ENCODE measurements around the gene TMEM213. TPM values are rescaled to one million over a fixed set of nuclear protein-coding genes. Genes with fewer than 3 reads are reported as not detected.

Gene TMEM213
- total RNA-seq, 1 experiment from 2014 or later, result 11.3 TPM

DNA sequence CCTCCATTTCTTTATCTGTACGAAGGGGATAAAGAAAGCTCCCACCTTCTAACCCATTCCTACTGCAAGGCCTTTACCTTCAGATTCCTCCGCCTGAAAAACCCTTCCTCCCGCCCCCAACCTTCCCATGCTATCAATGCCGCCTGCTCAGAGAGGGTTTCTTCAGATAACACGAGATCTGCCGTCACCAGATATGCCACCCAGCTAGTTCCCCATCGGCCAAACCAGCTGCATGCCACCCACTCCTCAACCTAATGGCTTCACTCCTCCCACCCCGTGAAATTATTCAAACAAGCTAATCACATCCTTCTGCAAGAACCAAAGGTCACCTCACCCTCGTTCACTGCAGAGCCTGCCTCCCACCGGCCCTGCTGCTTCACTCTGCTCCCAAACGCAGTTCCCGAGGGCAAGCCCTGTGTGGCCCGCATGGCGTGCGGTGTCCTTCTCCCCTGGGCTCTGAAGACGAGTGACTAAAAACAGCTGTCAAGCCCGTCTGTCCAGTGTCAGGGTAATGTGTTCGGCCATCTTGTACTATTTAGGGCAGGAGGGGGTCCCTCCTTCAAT, 46.8 kb upstream of the TMEM213 start:
- H3K27me3 Mint-ChIP-seq (ENCODE audit: unreplicated experiment), result no peaks in the 10 kb centered on the region
- H3K9me3 Mint-ChIP-seq (ENCODE audit: low read depth, unreplicated experiment), result no peaks in the 10 kb centered on the region
- CTCF ChIA-PET, result no interaction called here
- TF ChIP-seq CTCF (IDR thresholded peaks at IDR 0.05; ENCODE audit: unreplicated experiment), result no peak
- H3K36me3 Mint-ChIP-seq (ENCODE audit: insufficient read depth, unreplicated experiment), result peaks cover 15% of the 10 kb centered on the region
- DNase-seq, result no peak
- no TSS peak for BruUV-seq (replicated peaks)
- no peak overlapping the region for H3K27ac Mint-ChIP-seq (ENCODE audit: unreplicated experiment)
- peaks cover 46% of the 10 kb centered on the region for H3K4me1 Mint-ChIP-seq (ENCODE audit: low read depth, unreplicated experiment)
- H3K4me3 Mint-ChIP-seq (ENCODE audit: low read depth, unreplicated experiment), result no peak overlapping the region
- intact Hi-C loops (cut with micrococcal nuclease; ENCODE audit: unreplicated experiment), result no loop called here

DNA sequence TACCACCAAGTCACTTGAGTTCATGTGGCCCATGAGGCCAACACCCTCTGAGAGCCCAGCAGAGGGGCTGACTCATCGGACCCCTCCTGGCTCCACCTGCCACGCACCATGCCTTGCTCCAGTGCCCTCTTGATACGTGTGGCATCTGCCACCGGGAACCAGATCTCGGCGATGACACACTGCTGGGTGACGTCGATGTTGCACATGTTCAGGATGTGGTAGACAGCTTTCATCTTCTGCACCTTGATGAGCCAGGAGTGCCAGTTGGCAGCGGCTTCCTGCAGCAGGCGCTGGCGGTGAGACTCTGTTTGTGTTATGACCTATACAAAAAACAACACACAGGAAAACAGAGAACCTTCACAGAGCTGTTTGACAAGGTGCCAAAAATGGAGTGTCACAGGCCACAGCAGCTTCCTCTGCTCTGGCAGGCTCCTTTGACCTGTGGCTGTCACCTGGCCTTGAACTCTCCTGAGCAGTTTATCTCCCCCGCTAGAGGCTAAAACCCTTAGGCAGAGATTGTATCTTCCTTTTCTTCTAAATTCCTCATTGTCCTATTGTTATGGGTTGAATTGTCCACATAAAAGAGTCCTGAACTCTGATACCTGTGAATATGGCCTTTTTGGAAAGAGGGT, 45.2 kb upstream of the TMEM213 start:
- peak overlapping the region; percentile 70 for H3K27ac Mint-ChIP-seq (ENCODE audit: unreplicated experiment)
- intact Hi-C loops (cut with micrococcal nuclease; ENCODE audit: unreplicated experiment), result no loop called here
- peak overlapping the region; percentile 16 for H3K4me3 Mint-ChIP-seq (ENCODE audit: low read depth, unreplicated experiment)
- BruUV-seq (replicated peaks), result no TSS peak
- CTCF ChIA-PET, result interaction anchor here (0.5 to 1.5 kb wide), 5 partner anchors 13 to 591 kb away, joined by 3 to 5 read pairs (median 4); no protein-coding TSS in a partner anchor
- DNase-seq, result peak; percentile 90
- H3K4me1 Mint-ChIP-seq (ENCODE audit: low read depth, unreplicated experiment), result peaks cover 62% of the 10 kb centered on the region
- H3K9me3 Mint-ChIP-seq (ENCODE audit: low read depth, unreplicated experiment), result no peaks in the 10 kb centered on the region
- TF ChIP-seq CTCF (IDR thresholded peaks at IDR 0.05; ENCODE audit: unreplicated experiment), result no peak
- peaks cover 25% of the 10 kb centered on the region for H3K36me3 Mint-ChIP-seq (ENCODE audit: insufficient read depth, unreplicated experiment)
- no peaks in the 10 kb centered on the region for H3K27me3 Mint-ChIP-seq (ENCODE audit: unreplicated experiment)

GRCh38 chr7:138753150-138753518, 44.7 kb upstream of the TMEM213 start:
- Mint-ChIP-seq H3K9me3 (ENCODE audit: low read depth, unreplicated experiment) (no peaks in the 10 kb centered on the region), H3K27me3 (ENCODE audit: unreplicated experiment) (no peaks in the 10 kb centered on the region), H3K4me3 (ENCODE audit: low read depth, unreplicated experiment) (peak overlapping the region; percentile 16), H3K4me1 (ENCODE audit: low read depth, unreplicated experiment) (peaks cover 67% of the 10 kb centered on the region), H3K27ac (ENCODE audit: unreplicated experiment) (peak overlapping the region; percentile 70), H3K36me3 (ENCODE audit: insufficient read depth, unreplicated experiment) (peaks cover 25% of the 10 kb centered on the region)
- intact Hi-C loops (cut with micrococcal nuclease; ENCODE audit: unreplicated experiment), result no loop called here
- CTCF ChIA-PET, result interaction anchor here (0.8 to 1.5 kb wide), 3 partner anchors 12 to 592 kb away, joined by 3 to 4 read pairs (median 4); no protein-coding TSS in a partner anchor
- TF ChIP-seq CTCF (IDR thresholded peaks at IDR 0.05; ENCODE audit: unreplicated experiment), result no peak
- DNase-seq, result no peak
- BruUV-seq (replicated peaks), result no TSS peak

DNA sequence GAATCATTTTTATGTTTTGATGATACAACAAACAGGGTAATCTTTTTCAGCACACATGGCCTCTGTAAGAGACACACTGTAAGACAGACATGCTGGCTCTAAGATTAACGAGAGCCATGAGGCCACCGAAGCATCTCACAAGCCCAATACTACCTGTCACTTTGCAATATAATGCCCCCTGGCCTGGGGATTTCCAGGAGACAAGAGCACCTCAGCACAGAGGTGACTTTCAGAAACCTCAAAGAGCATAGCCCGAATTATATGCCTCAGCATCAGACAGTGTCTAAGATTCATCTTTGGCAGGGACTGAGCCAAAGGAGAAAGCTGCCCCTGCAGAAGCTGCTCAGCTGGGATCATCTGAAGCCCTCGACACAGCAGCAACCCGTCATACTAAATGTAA, 44.2 kb upstream of the TMEM213 start:
- no peak overlapping the region for H3K4me3 Mint-ChIP-seq (ENCODE audit: low read depth, unreplicated experiment)
- peaks cover 69% of the 10 kb centered on the region for H3K4me1 Mint-ChIP-seq (ENCODE audit: low read depth, unreplicated experiment)
- BruUV-seq (replicated peaks), result no TSS peak
- TF ChIP-seq CTCF (IDR thresholded peaks at IDR 0.05; ENCODE audit: unreplicated experiment), result no peak
- H3K36me3 Mint-ChIP-seq (ENCODE audit: insufficient read depth, unreplicated experiment), result peaks cover 25% of the 10 kb centered on the region
- no peaks in the 10 kb centered on the region for H3K27me3 Mint-ChIP-seq (ENCODE audit: unreplicated experiment)
- intact Hi-C loops (cut with micrococcal nuclease; ENCODE audit: unreplicated experiment), result no loop called here
- H3K27ac Mint-ChIP-seq (ENCODE audit: unreplicated experiment), result peak overlapping the region; percentile 70
- H3K9me3 Mint-ChIP-seq (ENCODE audit: low read depth, unreplicated experiment), result no peaks in the 10 kb centered on the region
- DNase-seq, result no peak
- CTCF ChIA-PET, result interaction anchor here (1.3 to 1.5 kb wide), 2 partner anchors 12 to 15 kb away, joined by 3 to 5 read pairs; no protein-coding TSS in a partner anchor

Measured in Calu3 (cell line).